ENCODE results near the gene DICER1.

DICER1 gene

DNA sequence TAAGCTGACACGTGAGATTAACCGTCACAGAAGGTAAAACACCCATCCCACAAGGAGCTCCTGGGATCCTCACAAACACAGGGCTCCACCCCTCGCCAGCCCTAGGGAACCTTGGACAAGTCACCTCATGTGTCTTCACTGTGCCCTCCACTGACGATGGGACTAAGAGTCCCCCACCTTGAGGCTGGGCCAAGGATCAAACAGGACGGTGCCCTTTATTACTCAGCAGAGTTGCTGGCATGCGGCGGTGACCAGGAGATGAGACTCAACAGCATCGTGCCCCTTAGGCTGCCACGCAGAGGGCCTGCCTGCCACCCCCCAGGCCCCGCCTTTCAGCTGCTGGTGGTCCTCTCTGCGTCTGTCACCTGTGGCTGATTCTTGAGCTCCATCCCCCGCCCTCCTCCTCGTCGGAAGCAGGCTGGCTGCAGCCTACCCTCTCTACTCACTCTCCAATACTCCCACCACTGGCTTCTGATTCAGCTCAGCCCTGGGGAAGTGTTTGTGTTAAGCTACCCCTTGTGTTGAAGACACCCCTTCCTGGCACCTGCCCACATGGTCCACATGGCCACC, 105.2 kb downstream of the DICER1 start:
- DNase-seq: no peak

- DNase-seq: no peak
Observed at GRCh38 chr14:95049952-95050351, 107.4 kb downstream of the DICER1 start.

GRCh38 chr14:95048771-95049312, 108.5 kb downstream of the DICER1 start:
- no peak for DNase-seq

GRCh38 chr14:95047754-95048153, 109.6 kb downstream of the DICER1 start:
- DNase-seq: no peak

GRCh38 chr14:95046711-95047681, 110.3 kb downstream of the DICER1 start:
- no peak for DNase-seq

- no peak for DNase-seq
Observed at GRCh38 chr14:95045836-95046430, 111.4 kb downstream of the DICER1 start.

DNA sequence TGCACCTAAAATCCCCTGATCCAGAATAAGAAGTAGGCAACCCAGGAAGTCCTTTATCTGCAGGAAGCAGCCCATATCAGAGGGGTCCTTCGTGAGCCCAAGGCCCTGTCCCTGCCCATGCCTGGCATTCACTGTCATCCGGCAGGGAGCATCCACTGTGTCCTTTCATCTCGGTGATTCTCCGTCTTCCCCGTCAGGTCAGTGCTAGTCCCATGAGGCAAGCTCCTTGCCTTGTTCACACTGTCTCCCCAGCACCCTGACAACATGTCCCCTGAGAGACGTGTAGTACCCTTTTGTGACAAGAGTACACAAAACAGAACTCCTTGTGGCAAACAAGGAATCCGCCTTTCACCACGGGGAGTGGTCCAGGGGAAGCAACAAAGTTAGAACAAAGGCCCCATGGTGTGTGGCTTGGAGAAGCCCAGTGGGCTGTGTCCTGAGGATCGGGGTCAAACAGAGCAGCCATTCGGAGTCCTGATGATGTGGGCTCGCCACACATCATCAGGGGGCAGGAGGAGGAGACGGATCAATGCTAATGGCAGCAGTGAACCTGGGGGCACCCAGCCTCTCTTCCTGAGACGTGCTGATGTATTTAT, 112.1 kb downstream of the DICER1 start:
- DNase-seq: no peak

DNA sequence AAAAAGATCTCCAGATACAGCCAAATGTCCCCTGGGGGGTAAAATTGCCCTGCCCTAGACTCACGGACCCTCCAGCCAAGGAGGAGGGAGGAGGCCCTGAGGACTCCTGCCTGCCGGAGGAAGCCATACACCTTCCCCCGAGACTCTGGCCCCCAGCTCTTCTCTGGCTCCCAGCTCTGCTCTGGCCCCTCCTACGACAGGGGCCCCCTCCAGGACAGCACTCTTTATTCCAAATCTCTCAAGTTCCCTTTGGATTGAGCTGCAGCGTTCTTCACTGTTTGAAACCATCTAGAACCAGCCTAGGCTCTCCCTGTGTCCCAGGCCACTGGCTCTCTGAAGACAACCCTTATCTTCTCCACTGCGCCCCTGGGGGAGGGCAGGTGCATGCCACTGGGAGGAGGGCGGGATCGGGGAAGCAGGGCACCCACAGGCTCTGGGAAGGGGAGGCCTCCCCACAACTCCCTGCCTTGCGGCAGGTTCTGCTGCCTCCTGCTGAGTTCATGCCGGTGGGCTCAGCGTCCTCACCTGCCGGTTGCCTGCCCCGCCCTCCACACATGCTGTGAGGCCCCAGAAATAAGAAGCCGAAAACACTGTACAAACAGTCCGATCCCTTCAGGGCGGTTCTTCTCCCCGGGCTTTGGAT, 112.7 kb downstream of the DICER1 start:
- DNase-seq: no peak

DNA sequence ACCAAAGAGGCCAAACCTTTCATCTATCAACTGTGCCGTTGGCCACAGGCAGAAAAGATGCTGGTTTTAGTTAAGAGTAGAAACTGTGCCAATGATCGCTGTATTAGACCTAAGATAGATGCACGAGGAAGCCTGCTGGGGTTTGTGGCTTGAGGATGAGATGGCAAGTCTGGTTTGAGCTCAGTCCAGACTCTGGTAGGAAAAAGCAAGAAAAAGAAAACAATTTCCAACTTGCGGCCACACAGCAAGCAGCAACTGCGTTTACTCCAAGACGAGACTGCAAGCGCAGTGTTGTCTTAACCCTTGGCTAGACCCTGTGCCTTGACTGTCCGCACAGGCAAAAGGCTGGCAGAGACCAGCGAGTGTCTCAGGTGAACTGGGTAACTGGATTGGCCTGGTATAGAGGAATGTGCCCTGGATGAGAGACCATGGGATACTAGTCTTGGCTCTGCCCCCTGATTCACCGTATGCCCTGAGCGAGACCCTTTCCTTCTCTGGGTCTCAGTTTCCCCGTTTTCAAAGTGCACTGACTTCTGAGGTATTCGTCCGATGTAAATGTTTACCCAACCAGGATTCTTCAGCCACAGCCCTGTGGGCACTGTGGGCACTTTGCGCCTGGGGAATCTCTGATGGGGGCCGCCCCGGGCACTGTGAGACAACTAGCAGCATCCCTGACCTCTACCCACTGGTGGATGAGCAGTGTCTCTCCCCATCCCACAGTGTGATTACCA, 113.4 kb downstream of the DICER1 start:
- DNase-seq: no peak

- no peak for DNase-seq
Observed at GRCh38 chr14:95043314-95043713, 114.0 kb downstream of the DICER1 start.

DNA sequence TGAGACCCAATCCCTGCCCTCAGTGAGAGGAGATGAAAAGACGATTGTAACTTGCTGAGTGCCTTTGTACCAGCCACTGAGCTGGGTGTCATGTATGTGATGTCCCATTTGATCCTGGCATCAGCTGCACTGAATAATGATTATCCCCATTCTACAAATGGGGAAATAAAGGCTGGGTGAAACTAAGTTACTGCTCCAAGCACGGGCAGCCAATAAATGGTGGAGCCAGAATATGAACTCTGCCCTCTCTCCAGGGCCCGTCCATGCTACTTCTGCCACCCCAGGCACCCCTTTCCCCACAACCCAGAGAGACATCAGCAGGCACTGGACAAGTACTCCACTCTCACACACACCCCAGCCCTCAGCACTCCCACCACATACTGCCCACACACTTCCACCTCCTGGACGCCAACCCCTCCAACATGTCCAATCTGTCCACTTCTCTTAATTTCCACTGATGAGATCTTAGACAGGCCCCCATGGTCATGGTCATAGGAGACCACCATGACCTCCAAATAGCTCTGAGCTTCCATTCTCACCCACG, 115.8 kb downstream of the DICER1 start:
- no peak for DNase-seq

GRCh38 chr14:95040708-95041476, 116.4 kb downstream of the DICER1 start:
- no peak for DNase-seq

DNA sequence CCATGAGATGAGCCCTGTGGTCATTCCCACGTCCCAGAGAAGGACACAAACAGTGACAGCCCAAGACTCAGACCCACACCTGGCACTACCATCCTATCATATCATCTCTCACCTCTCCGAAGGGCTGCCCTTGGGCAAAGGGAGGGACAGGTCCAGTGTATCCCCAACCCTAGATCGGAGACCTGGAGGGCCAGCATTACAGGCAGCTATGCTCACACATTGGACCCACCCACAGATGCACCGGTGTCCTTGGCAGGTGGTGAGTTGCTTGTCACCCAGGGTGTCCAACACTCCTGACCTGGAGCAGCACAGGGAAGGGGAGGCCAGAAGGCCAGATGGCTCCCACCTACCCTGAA, 117.4 kb downstream of the DICER1 start:
- no peak for DNase-seq

DNA sequence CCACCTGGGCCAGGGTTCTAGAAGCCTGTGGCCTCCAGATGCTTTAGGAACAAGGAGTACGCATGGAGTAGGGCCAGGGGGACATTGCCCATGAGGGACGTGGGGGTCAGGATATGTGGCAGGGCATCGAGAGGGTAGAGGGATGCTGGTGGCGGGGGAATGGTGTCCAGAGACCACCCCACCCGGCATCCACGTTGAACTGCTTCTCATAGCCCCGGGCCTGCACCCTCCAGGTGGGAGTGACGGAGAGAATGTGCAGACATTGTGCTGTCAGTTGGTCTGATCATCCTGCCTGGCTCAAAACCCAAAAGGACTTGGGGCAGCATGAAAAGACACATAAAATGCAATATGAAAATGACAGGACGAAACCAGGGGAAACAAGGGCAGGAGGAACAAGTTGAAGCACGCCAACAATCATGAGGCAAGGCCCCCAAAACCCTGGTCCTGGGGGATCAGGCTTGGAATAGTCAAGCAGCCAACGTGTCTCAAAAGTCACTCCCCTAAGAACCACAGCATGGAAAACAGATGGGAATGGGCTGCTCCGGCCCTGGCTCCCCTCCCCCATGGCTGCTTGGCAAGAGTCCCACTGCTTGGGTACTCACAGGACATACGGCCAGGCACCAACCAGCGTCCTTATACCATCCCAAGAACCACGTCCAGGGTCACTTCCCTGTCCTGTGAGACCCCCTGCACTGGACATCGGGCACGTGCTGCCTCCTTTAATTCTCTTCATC, 117.9 kb downstream of the DICER1 start:
- DNase-seq: no peak

DNA sequence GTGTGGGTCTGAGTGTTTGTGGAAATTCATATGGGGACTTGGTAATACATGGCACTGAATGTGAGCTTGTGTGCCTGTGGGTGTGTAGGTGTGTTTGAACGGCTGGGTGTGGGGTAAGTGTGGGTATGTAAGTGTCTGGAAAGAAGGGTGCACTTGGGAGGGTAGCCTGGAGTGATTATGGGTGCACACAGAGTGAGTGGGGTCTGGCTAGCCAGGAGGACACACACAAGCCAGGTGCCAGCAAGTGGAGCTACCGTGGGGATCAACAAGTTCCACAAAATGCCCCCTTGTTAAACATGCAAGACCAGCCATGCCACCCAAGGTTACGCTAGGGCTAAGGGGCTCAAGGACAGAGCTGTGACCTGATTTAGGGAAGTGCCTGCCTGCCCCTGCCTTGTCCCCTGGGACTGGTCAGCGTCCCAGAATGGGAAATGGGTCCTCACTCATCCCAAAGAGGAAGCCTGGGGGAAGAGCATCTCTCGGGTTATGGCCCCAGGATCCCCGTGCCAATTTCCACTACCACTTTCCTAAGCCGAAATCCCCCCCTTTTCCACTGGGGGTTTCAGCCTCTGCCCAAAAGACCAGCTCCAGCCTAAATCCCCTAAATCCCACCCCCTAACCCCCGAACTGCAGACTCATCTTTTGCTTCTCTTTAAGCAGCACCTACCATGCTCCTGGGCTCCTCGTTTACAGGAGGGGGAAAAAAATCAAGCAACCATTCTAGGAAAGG, 118.6 kb downstream of the DICER1 start:
- DNase-seq: no peak

- no peak for DNase-seq
Observed at GRCh38 chr14:95037273-95037672, 120.1 kb downstream of the DICER1 start.

Measured in DMS79 (cell line).